ENCODE data around the gene STYX.
A peak's percentile ranks its signal among the peaks of the same experiment; 100 is the strongest.
"Not testable (repeated sequence)": the region's sequence is repeated elsewhere in the genome, so short reads cannot be mapped to it uniquely, and the experiment has no call there.

Gene STYX

GRCh38 chr14:52729585-52729924 lies 411 bp upstream of the STYX start:
- H3K4me2 ChIP-seq (ENCODE audit: low read length): peak overlapping the region; percentile 75
- H3K4me1 ChIP-seq (ENCODE audit: control insufficient read depth, insufficient read depth, low read length): peaks cover 6% of the 10 kb centered on the region
- peak overlapping the region; percentile 56 for H3K4me3 ChIP-seq (ENCODE audit: low read length)
- peak overlapping the region; percentile 31 for H3K9ac ChIP-seq (ENCODE audit: low read depth, low read length)
- no peaks in the 10 kb centered on the region for H3K27me3 ChIP-seq (ENCODE audit: control insufficient read depth, insufficient read depth, low read length)
- peaks cover 25% of the 10 kb centered on the region for H3K36me3 ChIP-seq (ENCODE audit: insufficient read depth, low read length)
- no peaks in the 10 kb centered on the region for H3K9me3 ChIP-seq (replicated peaks; ENCODE audit: low read length)

DNA sequence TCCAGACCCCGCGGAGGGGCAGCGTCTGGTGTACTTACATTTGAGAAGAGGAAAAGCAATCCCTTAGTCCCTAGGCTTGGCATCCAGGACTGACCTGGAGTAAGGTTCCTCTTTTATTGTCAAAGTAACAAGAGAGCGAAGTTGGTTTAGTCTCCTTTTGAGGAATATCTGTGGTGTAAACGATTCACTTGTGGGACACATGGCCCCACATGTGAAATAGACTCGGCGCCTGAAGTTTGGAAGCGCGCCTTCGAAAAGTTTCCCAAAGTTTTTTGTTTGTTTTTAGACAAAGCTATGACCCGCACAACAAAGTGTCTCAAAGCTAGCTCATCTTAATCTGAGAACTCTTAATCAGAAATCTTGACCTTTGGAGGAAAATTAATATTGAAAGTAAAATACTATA lies 744 bp downstream of the STYX start:
- Histone ChIP-seq H3K9ac (ENCODE audit: low read depth, low read length) (peak overlapping the region; percentile 92), H3K4me2 (ENCODE audit: low read length) (peak overlapping the region; percentile 89), H3K9me3 (replicated peaks; ENCODE audit: low read length) (no peaks in the 10 kb centered on the region), H3K4me1 (ENCODE audit: control insufficient read depth, insufficient read depth, low read length) (peaks cover 6% of the 10 kb centered on the region), H3K4me3 (ENCODE audit: low read length) (peak overlapping the region; percentile 95), H3K27me3 (ENCODE audit: control insufficient read depth, insufficient read depth, low read length) (no peaks in the 10 kb centered on the region), H3K36me3 (ENCODE audit: insufficient read depth, low read length) (peaks cover 20% of the 10 kb centered on the region)

DNA sequence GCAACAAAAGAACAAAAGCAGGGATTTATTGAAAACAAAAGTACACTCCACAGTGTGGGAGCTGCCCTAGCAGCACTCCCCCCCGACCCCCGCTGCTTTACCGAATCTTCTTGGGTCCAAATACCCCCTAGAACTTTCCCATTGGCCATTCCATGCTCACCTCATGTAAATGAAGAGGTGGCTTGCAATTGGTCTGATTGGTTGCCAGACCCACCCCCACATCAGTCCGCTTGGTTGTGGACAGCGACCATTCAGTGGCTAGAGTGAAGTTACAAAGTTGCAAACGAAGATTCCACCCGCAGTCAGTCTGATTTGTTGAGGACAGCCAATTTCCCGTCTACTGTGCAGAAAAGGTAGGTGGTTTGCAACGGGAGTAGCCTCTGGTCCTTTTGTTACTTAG lies 3.9 kb downstream of the STYX start:
- Histone ChIP-seq H3K27me3 (ENCODE audit: control insufficient read depth, insufficient read depth, low read length) (no peaks in the 10 kb centered on the region), H3K4me1 (ENCODE audit: control insufficient read depth, insufficient read depth, low read length) (peaks cover 6% of the 10 kb centered on the region), H3K4me2 (ENCODE audit: low read length) (no peak overlapping the region), H3K9me3 (replicated peaks; ENCODE audit: low read length) (no peaks in the 10 kb centered on the region), H3K36me3 (ENCODE audit: insufficient read depth, low read length) (peaks cover 6% of the 10 kb centered on the region), H3K4me3 (ENCODE audit: low read length) (no peak overlapping the region), H3K9ac (ENCODE audit: low read depth, low read length) (no peak overlapping the region)

- peaks cover 6% of the 10 kb centered on the region for H3K36me3 ChIP-seq (ENCODE audit: insufficient read depth, low read length)
- no peaks in the 10 kb centered on the region for H3K4me1 ChIP-seq (ENCODE audit: control insufficient read depth, insufficient read depth, low read length)
- no peak overlapping the region for H3K4me3 ChIP-seq (ENCODE audit: low read length)
- H3K9ac ChIP-seq (ENCODE audit: low read depth, low read length): no peak overlapping the region
- no peaks in the 10 kb centered on the region for H3K9me3 ChIP-seq (replicated peaks; ENCODE audit: low read length)
- H3K4me2 ChIP-seq (ENCODE audit: low read length): no peak overlapping the region
- no peaks in the 10 kb centered on the region for H3K27me3 ChIP-seq (ENCODE audit: control insufficient read depth, insufficient read depth, low read length)
Observed at GRCh38 chr14:52735921-52736489, 6.0 kb downstream of the STYX start.

GRCh38 chr14:52738409-52738808 lies 8.4 kb downstream of the STYX start:
- Histone ChIP-seq H3K4me3 (ENCODE audit: low read length) (no peak overlapping the region), H3K9me3 (replicated peaks; ENCODE audit: low read length) (no peaks in the 10 kb centered on the region), H3K4me2 (ENCODE audit: low read length) (no peak overlapping the region), H3K27me3 (ENCODE audit: control insufficient read depth, insufficient read depth, low read length) (no peaks in the 10 kb centered on the region), H3K36me3 (ENCODE audit: insufficient read depth, low read length) (peaks cover 6% of the 10 kb centered on the region), H3K9ac (ENCODE audit: low read depth, low read length) (no peak overlapping the region), H3K4me1 (ENCODE audit: control insufficient read depth, insufficient read depth, low read length) (peaks cover 10% of the 10 kb centered on the region)

DNA sequence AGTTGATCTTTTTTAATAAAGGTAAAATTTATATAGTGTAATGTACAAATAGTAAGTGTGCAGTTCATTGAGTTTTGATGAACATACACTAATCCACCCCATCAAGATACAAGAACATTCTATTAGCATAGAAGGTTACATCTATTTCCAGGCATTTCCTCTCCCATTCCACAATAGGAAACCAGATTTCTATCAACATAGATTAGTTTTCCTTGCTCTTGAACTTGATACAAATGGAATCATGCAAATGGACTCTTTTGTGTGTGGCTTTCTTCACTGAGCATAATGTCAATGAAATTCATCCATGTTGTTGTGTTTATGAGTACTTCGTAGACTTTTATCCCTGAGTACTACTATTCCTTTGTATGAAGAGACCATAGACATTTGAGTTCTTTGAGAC lies 10.8 kb downstream of the STYX start:
- Histone ChIP-seq H3K36me3 (ENCODE audit: insufficient read depth, low read length) (peaks cover 5% of the 10 kb centered on the region), H3K9me3 (replicated peaks; ENCODE audit: low read length) (no peaks in the 10 kb centered on the region), H3K4me1 (ENCODE audit: control insufficient read depth, insufficient read depth, low read length) (peaks cover 10% of the 10 kb centered on the region), H3K27me3 (ENCODE audit: control insufficient read depth, insufficient read depth, low read length) (no peaks in the 10 kb centered on the region), H3K9ac (ENCODE audit: low read depth, low read length) (no peak overlapping the region), H3K4me3 (ENCODE audit: low read length) (no peak overlapping the region), H3K4me2 (ENCODE audit: low read length) (no peak overlapping the region)

GRCh38 chr14:52741865-52742264 lies 11.9 kb downstream of the STYX start:
- H3K9ac ChIP-seq (ENCODE audit: low read depth, low read length): no peak overlapping the region
- peak overlapping the region; percentile 5 for H3K4me2 ChIP-seq (ENCODE audit: low read length)
- H3K36me3 ChIP-seq (ENCODE audit: insufficient read depth, low read length): peaks cover 10% of the 10 kb centered on the region
- no peak overlapping the region for H3K4me3 ChIP-seq (ENCODE audit: low read length)
- H3K4me1 ChIP-seq (ENCODE audit: control insufficient read depth, insufficient read depth, low read length): peaks cover 10% of the 10 kb centered on the region
- no peaks in the 10 kb centered on the region for H3K27me3 ChIP-seq (ENCODE audit: control insufficient read depth, insufficient read depth, low read length)
- H3K9me3 ChIP-seq (replicated peaks; ENCODE audit: low read length): no peaks in the 10 kb centered on the region

GRCh38 chr14:52748647-52749292 lies 18.8 kb downstream of the STYX start:
- Histone ChIP-seq H3K9me3 (replicated peaks; ENCODE audit: low read length) (no peaks in the 10 kb centered on the region), H3K4me1 (ENCODE audit: control insufficient read depth, insufficient read depth, low read length) (no peaks in the 10 kb centered on the region), H3K36me3 (ENCODE audit: insufficient read depth, low read length) (peaks cover 36% of the 10 kb centered on the region)

DNA sequence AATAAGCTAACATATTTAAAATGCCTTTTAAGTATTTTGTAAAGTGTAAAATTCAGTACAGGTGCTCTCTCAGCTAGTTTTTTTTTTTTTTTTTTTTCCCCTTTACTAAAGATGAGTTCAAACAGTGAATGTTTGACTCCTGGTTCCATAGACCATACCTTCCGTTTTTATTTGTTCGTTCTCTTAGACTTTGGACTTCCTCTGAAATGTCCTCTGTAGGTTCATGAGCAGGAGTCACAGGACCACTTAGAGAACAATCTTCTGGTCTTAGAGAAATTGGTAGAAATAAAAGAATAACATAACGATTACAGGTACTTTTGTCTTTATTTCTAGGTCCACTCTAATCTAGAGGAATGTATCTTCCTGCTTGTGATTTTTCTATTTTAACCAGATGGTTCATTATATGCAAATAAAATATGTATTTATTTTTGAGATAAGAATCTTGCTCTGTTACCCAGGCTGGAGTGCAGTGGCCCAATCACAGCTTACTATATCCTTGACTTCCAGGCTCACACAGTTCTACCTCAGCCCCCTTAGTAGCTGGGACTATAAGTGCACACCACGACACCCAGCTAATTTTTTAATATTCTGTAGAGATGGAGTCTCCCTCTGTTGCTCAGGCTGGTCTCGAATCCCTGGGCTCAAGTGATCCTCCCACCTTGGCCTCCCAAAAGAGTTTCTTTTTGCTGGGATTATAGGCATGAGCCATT lies 25.8 kb downstream of the STYX start:
- Histone ChIP-seq H3K9ac (ENCODE audit: low read depth, low read length) (no peak overlapping the region), H3K27me3 (ENCODE audit: control insufficient read depth, insufficient read depth, low read length) (no peaks in the 10 kb centered on the region), H3K4me1 (ENCODE audit: control insufficient read depth, insufficient read depth, low read length) (no peaks in the 10 kb centered on the region), H3K36me3 (ENCODE audit: insufficient read depth, low read length) (peaks cover 6% of the 10 kb centered on the region), H3K9me3 (replicated peaks; ENCODE audit: low read length) (no peaks in the 10 kb centered on the region), H3K4me3 (ENCODE audit: low read length) (no peak overlapping the region), H3K4me2 (ENCODE audit: low read length) (no peak overlapping the region)

More at GRCh38 chr14:52748647-52749292, 18.8 kb downstream of the STYX start:
- Histone ChIP-seq H3K4me3 (ENCODE audit: low read length) (no peak overlapping the region), H3K9ac (ENCODE audit: low read depth, low read length) (no peak overlapping the region), H3K4me2 (ENCODE audit: low read length) (no peak overlapping the region), H3K27me3 (ENCODE audit: control insufficient read depth, insufficient read depth, low read length) (no peaks in the 10 kb centered on the region)

DNA sequence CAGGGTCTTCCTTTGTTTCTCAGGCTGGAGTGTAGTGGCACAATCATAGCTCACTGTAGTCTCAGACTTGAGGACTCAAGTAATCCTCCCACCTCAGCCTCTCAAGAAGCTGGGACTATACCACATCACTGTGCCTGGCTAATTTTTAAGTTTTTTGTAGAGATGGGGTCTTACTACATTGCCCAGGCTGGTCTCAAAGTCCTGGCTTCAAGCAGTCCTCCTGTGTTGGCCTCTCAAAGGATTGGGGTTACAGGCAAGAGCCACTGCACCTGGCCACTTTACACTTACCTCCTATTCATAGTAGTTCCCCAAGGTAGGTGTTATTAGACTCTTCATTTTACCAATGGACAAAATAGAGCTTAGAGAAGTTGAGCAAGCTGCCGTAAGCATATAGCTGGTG lies 29.2 kb downstream of the STYX start:
- Histone ChIP-seq H3K9ac (ENCODE audit: low read depth, low read length) (no peak overlapping the region), H3K4me1 (ENCODE audit: control insufficient read depth, insufficient read depth, low read length) (no peaks in the 10 kb centered on the region), H3K4me3 (ENCODE audit: low read length) (no peak overlapping the region), H3K36me3 (ENCODE audit: insufficient read depth, low read length) (peaks cover 6% of the 10 kb centered on the region), H3K27me3 (ENCODE audit: control insufficient read depth, insufficient read depth, low read length) (no peaks in the 10 kb centered on the region), H3K9me3 (replicated peaks; ENCODE audit: low read length) (no peaks in the 10 kb centered on the region), H3K4me2 (ENCODE audit: low read length) (no peak overlapping the region)

DNA sequence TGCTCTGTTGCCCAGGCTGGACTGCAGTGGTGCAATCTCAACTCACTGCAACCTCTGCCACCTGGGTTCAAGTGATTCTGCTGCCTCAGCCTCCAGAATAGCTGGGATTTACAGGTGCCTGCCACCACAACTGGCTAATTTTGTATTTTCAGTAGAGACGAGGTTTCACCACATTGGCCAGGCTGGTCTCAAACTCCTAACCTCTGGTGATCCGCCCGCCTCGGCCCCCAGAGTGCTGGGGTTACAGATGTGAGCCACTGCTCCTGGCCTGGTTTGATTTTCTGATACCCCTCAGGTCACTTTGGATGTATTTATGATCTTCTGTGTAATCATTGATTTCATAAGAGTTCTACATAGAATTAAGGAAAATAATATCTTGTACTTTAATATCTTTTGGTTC lies 33.0 kb downstream of the STYX start:
- not testable (repeated sequence) for H3K9ac ChIP-seq (ENCODE audit: low read depth, low read length); H3K4me1 ChIP-seq (ENCODE audit: control insufficient read depth, insufficient read depth, low read length); H3K4me3 ChIP-seq (ENCODE audit: low read length); H3K36me3 ChIP-seq (ENCODE audit: insufficient read depth, low read length); H3K27me3 ChIP-seq (ENCODE audit: control insufficient read depth, insufficient read depth, low read length); H3K4me2 ChIP-seq (ENCODE audit: low read length); H3K9me3 ChIP-seq (replicated peaks; ENCODE audit: low read length)

All from skeletal muscle satellite cell (primary cell).